Adrenal gland (tissue), 5 donors: ENCODE results near the gene ADAM17.

Experiments used
- POLR2A ChIP-seq, 2 donors: fragments of 450-650 bp; IDR thresholded peaks; one replicate each; pipeline ENCODE4 v1.6.1; 2017; ENCODE audit warnings: antibody characterized with exemption in 2 of 2, mild to moderate bottlenecking in 2 of 2, moderate library complexity in 1 of 2
- TF ChIP-seq, protein P1 (sequence below), 6 experiments: fragments of 450-650 bp in 4 of 6; fragments of 200-600 bp in 2 of 6; sonication (generic) in 1 of 6; IDR thresholded peaks; 1 replicate in 5 of 6; 2 replicates in 1 of 6; pipeline versions ENCODE4 v1.5.1 to v1.8.0; 2016 to 2021; ENCODE audit warnings: antibody characterized with exemption in 6 of 6, mild to moderate bottlenecking in 2 of 6, moderate library complexity in 1 of 6
- donor health status: DM: no; HTN: no; CAD: no.

DNA sequence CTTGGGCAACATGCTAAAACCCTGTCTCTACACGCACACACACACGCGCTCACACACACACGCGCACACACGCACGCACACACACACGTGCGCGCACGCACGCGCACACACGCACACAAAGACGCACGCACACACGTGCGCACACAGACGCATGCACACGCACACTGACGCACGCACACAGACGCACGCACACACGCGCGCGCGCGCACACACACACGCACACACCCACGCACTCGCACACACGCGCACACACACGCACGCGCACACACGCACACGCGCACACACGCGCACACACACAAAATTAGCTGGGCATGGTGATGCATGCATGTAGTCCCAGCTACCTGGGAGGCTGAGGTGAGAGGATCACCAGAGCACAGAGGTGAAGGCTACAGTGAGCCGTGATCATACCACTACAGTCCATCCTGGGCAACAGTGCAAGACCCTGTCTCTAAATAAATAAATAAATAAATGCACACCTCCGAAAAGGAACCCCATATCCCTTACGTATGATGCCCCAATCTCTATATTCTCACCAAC is 89.4 kb downstream of the ADAM17 start:
- TF ChIP-seq POLR2A (IDR thresholded peaks at IDR 0.05), result no peak
- TF ChIP-seq, protein P1, sequence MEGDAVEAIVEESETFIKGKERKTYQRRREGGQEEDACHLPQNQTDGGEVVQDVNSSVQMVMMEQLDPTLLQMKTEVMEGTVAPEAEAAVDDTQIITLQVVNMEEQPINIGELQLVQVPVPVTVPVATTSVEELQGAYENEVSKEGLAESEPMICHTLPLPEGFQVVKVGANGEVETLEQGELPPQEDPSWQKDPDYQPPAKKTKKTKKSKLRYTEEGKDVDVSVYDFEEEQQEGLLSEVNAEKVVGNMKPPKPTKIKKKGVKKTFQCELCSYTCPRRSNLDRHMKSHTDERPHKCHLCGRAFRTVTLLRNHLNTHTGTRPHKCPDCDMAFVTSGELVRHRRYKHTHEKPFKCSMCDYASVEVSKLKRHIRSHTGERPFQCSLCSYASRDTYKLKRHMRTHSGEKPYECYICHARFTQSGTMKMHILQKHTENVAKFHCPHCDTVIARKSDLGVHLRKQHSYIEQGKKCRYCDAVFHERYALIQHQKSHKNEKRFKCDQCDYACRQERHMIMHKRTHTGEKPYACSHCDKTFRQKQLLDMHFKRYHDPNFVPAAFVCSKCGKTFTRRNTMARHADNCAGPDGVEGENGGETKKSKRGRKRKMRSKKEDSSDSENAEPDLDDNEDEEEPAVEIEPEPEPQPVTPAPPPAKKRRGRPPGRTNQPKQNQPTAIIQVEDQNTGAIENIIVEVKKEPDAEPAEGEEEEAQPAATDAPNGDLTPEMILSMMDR (IDR thresholded peaks at IDR 0.05), result no peak
